ENCODE data around the gene KRT26. TPM values are rescaled to one million over a fixed set of nuclear protein-coding genes. Genes with fewer than 3 reads are reported as not detected.

The KRT26 gene
- polyA plus RNA-seq, 1 donor (not counting 4 experiments of a cell fraction or from before 2014, with no cell fraction given): not detected

DNA sequence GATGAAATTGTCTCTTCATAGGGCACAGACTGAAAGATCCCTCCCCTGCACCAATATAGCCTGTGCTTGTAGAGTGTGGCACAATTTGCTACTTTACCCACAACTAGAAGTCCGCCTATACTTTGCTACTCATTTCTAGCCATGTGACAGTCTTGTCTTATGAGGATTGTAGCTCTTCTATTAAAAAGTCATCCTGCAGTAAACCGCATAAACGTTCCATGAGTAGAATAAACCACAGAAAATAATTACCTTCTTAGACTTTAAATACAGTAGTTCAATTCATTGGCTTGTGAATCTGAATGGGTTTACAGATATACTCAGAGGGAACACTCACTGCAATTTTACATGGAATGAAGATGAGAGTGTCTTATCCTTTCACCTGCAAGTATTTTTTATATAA is 6.0 kb upstream of the KRT26 start:
- no peaks in the 10 kb centered on the region for H3K9me1 ChIP-seq (ENCODE audit: control insufficient read depth, extremely low read depth, insufficient read depth, low read length)
- H3K27me3 ChIP-seq (ENCODE audit: control insufficient read depth, extremely low read depth, insufficient read depth, low read length): peaks cover 4% of the 10 kb centered on the region
- H2AFZ ChIP-seq (ENCODE audit: control insufficient read depth, low read length): no peak overlapping the region
- no peak overlapping the region for H3K9ac ChIP-seq (ENCODE audit: control insufficient read depth, extremely low read depth, insufficient read depth, low read length)
- no peak overlapping the region for H3K27ac ChIP-seq (ENCODE audit: control insufficient read depth, insufficient read depth, low read length)
- DNase-seq (ENCODE audit: low read depth, low spot score) (no peak), FAIRE-seq (no peak)
- no peak overlapping the region for H3K4me2 ChIP-seq (ENCODE audit: control insufficient read depth, extremely low read depth, insufficient read depth, low read depth, low read length)
- H4K20me1 ChIP-seq (ENCODE audit: control insufficient read depth, extremely low read depth, insufficient read depth, low read length): no peaks in the 10 kb centered on the region
- dilution Hi-C loops (cut with MboI; ENCODE audit: extremely low pct_ligation_motif_present, low sequenced_read_pairs): no loop called here
- peaks cover 4% of the 10 kb centered on the region for H3K4me1 ChIP-seq (ENCODE audit: control insufficient read depth, extremely low read depth, insufficient read depth, low read length)
- no peak overlapping the region for H3K4me3 ChIP-seq (ENCODE audit: control insufficient read depth in 2 of 3, extremely low read depth in 1 of 3, insufficient read depth in 2 of 3, low read depth in 1 of 3, low read length in 3 of 3)
- TF ChIP-seq EZH2 (IDR thresholded peaks at IDR 0.05; ENCODE audit: low read length): no peak
- TF ChIP-seq, protein P1, sequence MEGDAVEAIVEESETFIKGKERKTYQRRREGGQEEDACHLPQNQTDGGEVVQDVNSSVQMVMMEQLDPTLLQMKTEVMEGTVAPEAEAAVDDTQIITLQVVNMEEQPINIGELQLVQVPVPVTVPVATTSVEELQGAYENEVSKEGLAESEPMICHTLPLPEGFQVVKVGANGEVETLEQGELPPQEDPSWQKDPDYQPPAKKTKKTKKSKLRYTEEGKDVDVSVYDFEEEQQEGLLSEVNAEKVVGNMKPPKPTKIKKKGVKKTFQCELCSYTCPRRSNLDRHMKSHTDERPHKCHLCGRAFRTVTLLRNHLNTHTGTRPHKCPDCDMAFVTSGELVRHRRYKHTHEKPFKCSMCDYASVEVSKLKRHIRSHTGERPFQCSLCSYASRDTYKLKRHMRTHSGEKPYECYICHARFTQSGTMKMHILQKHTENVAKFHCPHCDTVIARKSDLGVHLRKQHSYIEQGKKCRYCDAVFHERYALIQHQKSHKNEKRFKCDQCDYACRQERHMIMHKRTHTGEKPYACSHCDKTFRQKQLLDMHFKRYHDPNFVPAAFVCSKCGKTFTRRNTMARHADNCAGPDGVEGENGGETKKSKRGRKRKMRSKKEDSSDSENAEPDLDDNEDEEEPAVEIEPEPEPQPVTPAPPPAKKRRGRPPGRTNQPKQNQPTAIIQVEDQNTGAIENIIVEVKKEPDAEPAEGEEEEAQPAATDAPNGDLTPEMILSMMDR (optimal IDR thresholded peaks at IDR 0.05 in 1 of 3, IDR thresholded peaks at IDR 0.05 in 1 of 3, conservative IDR thresholded peaks at IDR 0.05 in 1 of 3; ENCODE audit: extremely low read depth in 1 of 3, insufficient read depth in 2 of 3, low read length in 3 of 3): no peak
- H3K9me3 ChIP-seq (ENCODE audit: control insufficient read depth, low read depth, low read length): no peaks in the 10 kb centered on the region
- no peaks in the 10 kb centered on the region for H3K79me2 ChIP-seq (ENCODE audit: control insufficient read depth, insufficient read depth, low read length)
- no peaks in the 10 kb centered on the region for H3K36me3 ChIP-seq (ENCODE audit: control insufficient read depth in 2 of 2, extremely low read depth in 1 of 2, insufficient read depth in 2 of 2, low read length in 2 of 2)

DNA sequence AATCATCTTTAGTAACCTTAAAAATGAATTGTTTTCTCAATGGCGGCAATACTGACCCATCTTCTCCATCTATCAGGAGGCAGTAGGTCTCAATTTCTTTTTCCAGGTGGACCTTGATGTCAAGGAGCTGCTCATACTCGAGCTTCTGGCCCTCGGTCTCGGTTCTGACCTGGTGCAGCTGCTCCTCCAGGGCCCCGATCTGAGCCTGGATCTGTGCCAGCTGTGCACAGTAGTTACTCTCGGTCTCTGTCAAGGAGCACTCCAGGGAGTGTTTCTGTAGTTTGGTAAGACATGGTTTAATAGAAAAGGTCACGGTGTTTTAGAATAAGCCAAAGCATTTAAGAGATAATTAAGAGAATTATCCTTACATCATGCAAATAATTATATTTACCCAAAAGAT is 5.5 kb upstream of the KRT26 start:
- TF ChIP-seq EZH2 (IDR thresholded peaks at IDR 0.05; ENCODE audit: low read length): no peak
- TF ChIP-seq, protein P1 (optimal IDR thresholded peaks at IDR 0.05 in 1 of 3, IDR thresholded peaks at IDR 0.05 in 1 of 3, conservative IDR thresholded peaks at IDR 0.05 in 1 of 3; ENCODE audit: extremely low read depth in 1 of 3, insufficient read depth in 2 of 3, low read length in 3 of 3): no peak
- H3K4me1 ChIP-seq (ENCODE audit: control insufficient read depth, extremely low read depth, insufficient read depth, low read length): peaks cover 4% of the 10 kb centered on the region
- FAIRE-seq: no peak
- dilution Hi-C loops (cut with MboI; ENCODE audit: extremely low pct_ligation_motif_present, low sequenced_read_pairs): no loop called here
- H4K20me1 ChIP-seq (ENCODE audit: control insufficient read depth, extremely low read depth, insufficient read depth, low read length): no peaks in the 10 kb centered on the region
- H3K4me2 ChIP-seq (ENCODE audit: control insufficient read depth, extremely low read depth, insufficient read depth, low read depth, low read length): no peak overlapping the region
- H3K9me1 ChIP-seq (ENCODE audit: control insufficient read depth, extremely low read depth, insufficient read depth, low read length): no peaks in the 10 kb centered on the region
- no peak overlapping the region for H3K9ac ChIP-seq (ENCODE audit: control insufficient read depth, extremely low read depth, insufficient read depth, low read length)
- H3K9me3 ChIP-seq (ENCODE audit: control insufficient read depth, low read depth, low read length): no peaks in the 10 kb centered on the region
- DNase-seq (ENCODE audit: low read depth, low spot score): no peak
- H2AFZ ChIP-seq (ENCODE audit: control insufficient read depth, low read length): no peak overlapping the region
- H3K27ac ChIP-seq (ENCODE audit: control insufficient read depth, insufficient read depth, low read length): no peak overlapping the region
- H3K4me3 ChIP-seq (ENCODE audit: control insufficient read depth in 2 of 3, extremely low read depth in 1 of 3, insufficient read depth in 2 of 3, low read depth in 1 of 3, low read length in 3 of 3): no peak overlapping the region
- peaks cover 4% of the 10 kb centered on the region for H3K27me3 ChIP-seq (ENCODE audit: control insufficient read depth, extremely low read depth, insufficient read depth, low read length)
- no peaks in the 10 kb centered on the region for H3K79me2 ChIP-seq (ENCODE audit: control insufficient read depth, insufficient read depth, low read length)
- H3K36me3 ChIP-seq (ENCODE audit: control insufficient read depth in 2 of 2, extremely low read depth in 1 of 2, insufficient read depth in 2 of 2, low read length in 2 of 2): no peaks in the 10 kb centered on the region

All from keratinocyte (primary cell).